GM18507 (cell line): ENCODE results near the gene PGM1.

Experiments
- DNase-seq: peaks from one replicate; pipeline ENCODE4 v3.0.0; 2011; ENCODE audit warnings: low read depth; ENCODE audit not compliant: insufficient read length; ENCODE audit errors: extremely low spot score
- FAIRE-seq: peaks from 2 replicates; lab custom pipeline; 2011; peaks lifted over from hg19 to GRCh38; lab: Jason Lieb, UNC

Gene PGM1

GRCh38 chr1:63626222-63626621 lies 33.0 kb downstream of the PGM1 start:
- no peak for FAIRE-seq

GRCh38 chr1:63628607-63629006 lies 35.4 kb downstream of the PGM1 start:
- FAIRE-seq (no peak), DNase-seq (no peak)

More at GRCh38 chr1:63626222-63626621, 33.0 kb downstream of the PGM1 start:
- DNase-seq: no peak

GRCh38 chr1:63630238-63630637 lies 37.0 kb downstream of the PGM1 start:
- no peak for DNase-seq

GRCh38 chr1:63630666-63631065 lies 37.5 kb downstream of the PGM1 start:
- DNase-seq (no peak), FAIRE-seq (no peak)

More at GRCh38 chr1:63630238-63630637, 37.0 kb downstream of the PGM1 start:
- no peak for FAIRE-seq

- no peak for DNase-seq
- no peak for FAIRE-seq
These were observed 38.9 kb downstream of the PGM1 start for GRCh38 chr1:63632110-63632509.

- no peak for FAIRE-seq
- DNase-seq: no peak
These were observed 40.1 kb downstream of the PGM1 start for GRCh38 chr1:63633281-63633680.

GRCh38 chr1:63634471-63634870 lies 41.3 kb downstream of the PGM1 start:
- no peak for FAIRE-seq
- DNase-seq: no peak

- DNase-seq: no peak
- no peak for FAIRE-seq
These were observed 42.5 kb downstream of the PGM1 start for GRCh38 chr1:63635681-63636080.

GRCh38 chr1:63636192-63637105 lies 43.2 kb downstream of the PGM1 start:
- DNase-seq: no peak
- FAIRE-seq: no peak

- DNase-seq (no peak), FAIRE-seq (no peak)
These were observed 45.3 kb downstream of the PGM1 start for GRCh38 chr1:63638471-63638870.

- no peak for FAIRE-seq
- no peak for DNase-seq
These were observed 45.7 kb downstream of the PGM1 start for GRCh38 chr1:63638875-63639274.

- DNase-seq (no peak), FAIRE-seq (no peak)
These were observed 47.7 kb downstream of the PGM1 start for GRCh38 chr1:63640633-63641567.

- FAIRE-seq (no peak), DNase-seq (no peak)
These were observed 48.4 kb downstream of the PGM1 start for GRCh38 chr1:63641615-63642014.

- no peak for DNase-seq
- FAIRE-seq: no peak
These were observed 49.7 kb downstream of the PGM1 start for GRCh38 chr1:63642901-63643300.

- FAIRE-seq (no peak), DNase-seq (no peak)
These were observed 50.3 kb downstream of the PGM1 start for GRCh38 chr1:63643517-63643916.

- DNase-seq: no peak
- FAIRE-seq: no peak
These were observed 50.7 kb downstream of the PGM1 start for GRCh38 chr1:63643926-63644325.

- no peak for DNase-seq
- FAIRE-seq: no peak
These were observed 52.1 kb downstream of the PGM1 start for GRCh38 chr1:63645317-63645716.

GRCh38 chr1:63648689-63649088 lies 55.5 kb downstream of the PGM1 start:
- FAIRE-seq: no peak
- no peak for DNase-seq

GRCh38 chr1:63651161-63651701 lies 58.0 kb downstream of the PGM1 start:
- FAIRE-seq (no peak), DNase-seq (no peak)

GRCh38 chr1:63653976-63654375 lies 60.8 kb downstream of the PGM1 start:
- DNase-seq (no peak), FAIRE-seq (no peak)
